ENCODE results near the gene TREX2. TPM values are rescaled to one million over a fixed set of nuclear protein-coding genes. Genes with fewer than 3 reads are reported as not detected.

TREX2 gene
- polyA plus RNA-seq, 1 donor (not counting 4 experiments of a cell fraction or from before 2014, with no cell fraction given) = 0.31 TPM

DNA sequence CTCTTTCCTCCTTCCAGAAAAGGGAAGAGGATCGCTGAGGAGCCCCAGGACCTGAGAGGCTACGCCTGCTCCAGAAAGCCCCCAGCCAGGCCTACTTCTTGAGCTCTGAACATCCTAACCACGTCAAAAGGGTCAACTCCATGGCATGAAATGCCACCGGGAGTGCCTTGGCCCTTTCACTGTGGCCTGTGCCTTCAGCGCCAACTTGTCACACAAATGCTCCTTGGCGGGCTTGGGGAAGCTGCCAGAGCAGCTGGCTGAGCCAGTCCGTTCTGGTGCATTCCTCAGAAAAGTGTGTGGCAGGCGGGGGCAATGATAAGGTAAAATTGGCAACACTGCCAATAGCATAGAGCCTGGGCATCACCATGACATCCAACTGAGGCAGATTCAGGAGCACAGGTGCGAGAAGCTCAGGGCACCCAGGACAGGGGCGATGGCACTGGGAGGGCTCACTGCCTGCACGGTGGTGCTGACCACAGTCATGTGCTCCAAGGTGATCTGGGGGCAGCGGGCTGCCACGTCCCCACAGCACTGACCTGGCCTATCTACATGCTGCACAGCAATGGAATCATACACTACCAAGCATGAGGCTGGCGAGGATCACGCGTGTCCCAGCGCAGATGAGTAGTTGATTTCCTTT is 12.1 kb upstream of the TREX2 start:
- H3K4me1 ChIP-seq (ENCODE audit: control insufficient read depth, extremely low read depth, insufficient read depth, low read length) = peaks cover 2% of the 10 kb centered on the region
- H3K4me3 ChIP-seq (ENCODE audit: control insufficient read depth in 2 of 3, extremely low read depth in 1 of 3, insufficient read depth in 2 of 3, low read depth in 1 of 3, low read length in 3 of 3) = no peak overlapping the region
- H4K20me1 ChIP-seq (ENCODE audit: control insufficient read depth, extremely low read depth, insufficient read depth, low read length) = no peaks in the 10 kb centered on the region
- dilution Hi-C loops (cut with MboI; ENCODE audit: extremely low pct_ligation_motif_present, low sequenced_read_pairs) = no loop called here
- H3K27ac ChIP-seq (ENCODE audit: control insufficient read depth, insufficient read depth, low read length) = no peak overlapping the region
- H3K79me2 ChIP-seq (ENCODE audit: control insufficient read depth, insufficient read depth, low read length) = no peaks in the 10 kb centered on the region
- H3K27me3 ChIP-seq (ENCODE audit: control insufficient read depth, extremely low read depth, insufficient read depth, low read length) = no peaks in the 10 kb centered on the region
- no peaks in the 10 kb centered on the region for H3K9me1 ChIP-seq (ENCODE audit: control insufficient read depth, extremely low read depth, insufficient read depth, low read length)
- TF ChIP-seq CTCF (optimal IDR thresholded peaks at IDR 0.05 in 1 of 3, IDR thresholded peaks at IDR 0.05 in 1 of 3, conservative IDR thresholded peaks at IDR 0.05 in 1 of 3; ENCODE audit: extremely low read depth in 1 of 3, insufficient read depth in 2 of 3, low read length in 3 of 3) (no peak), EZH2 (IDR thresholded peaks at IDR 0.05; ENCODE audit: low read length) (no peak)
- no peak overlapping the region for H2AFZ ChIP-seq (ENCODE audit: control insufficient read depth, low read length)
- DNase-seq (ENCODE audit: low read depth, low spot score) (no peak), FAIRE-seq (no peak)
- H3K36me3 ChIP-seq (ENCODE audit: control insufficient read depth in 2 of 2, extremely low read depth in 1 of 2, insufficient read depth in 2 of 2, low read length in 2 of 2) = peaks cover 0 to 3% of the 10 kb centered on the region in 2 experiments
- no peak overlapping the region for H3K4me2 ChIP-seq (ENCODE audit: control insufficient read depth, extremely low read depth, insufficient read depth, low read depth, low read length)
- no peak overlapping the region for H3K9ac ChIP-seq (ENCODE audit: control insufficient read depth, extremely low read depth, insufficient read depth, low read length)
- no peaks in the 10 kb centered on the region for H3K9me3 ChIP-seq (ENCODE audit: control insufficient read depth, low read depth, low read length)

GRCh38 chrX:153457136-153457825 is 11.4 kb upstream of the TREX2 start:
- FAIRE-seq (no peak), DNase-seq (ENCODE audit: low read depth, low spot score) (no peak)
- Histone ChIP-seq H3K4me3 (ENCODE audit: control insufficient read depth in 2 of 3, extremely low read depth in 1 of 3, insufficient read depth in 2 of 3, low read depth in 1 of 3, low read length in 3 of 3) (no peak overlapping the region), H3K9me1 (ENCODE audit: control insufficient read depth, extremely low read depth, insufficient read depth, low read length) (no peaks in the 10 kb centered on the region), H2AFZ (ENCODE audit: control insufficient read depth, low read length) (no peak overlapping the region), H4K20me1 (ENCODE audit: control insufficient read depth, extremely low read depth, insufficient read depth, low read length) (no peaks in the 10 kb centered on the region), H3K27ac (ENCODE audit: control insufficient read depth, insufficient read depth, low read length) (no peak overlapping the region), H3K9me3 (ENCODE audit: control insufficient read depth, low read depth, low read length) (no peaks in the 10 kb centered on the region), H3K36me3 (ENCODE audit: control insufficient read depth in 2 of 2, extremely low read depth in 1 of 2, insufficient read depth in 2 of 2, low read length in 2 of 2) (peaks cover 0 to 3% of the 10 kb centered on the region in 2 experiments), H3K79me2 (ENCODE audit: control insufficient read depth, insufficient read depth, low read length) (no peaks in the 10 kb centered on the region), H3K4me1 (ENCODE audit: control insufficient read depth, extremely low read depth, insufficient read depth, low read length) (peaks cover 2% of the 10 kb centered on the region), H3K27me3 (ENCODE audit: control insufficient read depth, extremely low read depth, insufficient read depth, low read length) (no peaks in the 10 kb centered on the region), H3K9ac (ENCODE audit: control insufficient read depth, extremely low read depth, insufficient read depth, low read length) (no peak overlapping the region), H3K4me2 (ENCODE audit: control insufficient read depth, extremely low read depth, insufficient read depth, low read depth, low read length) (no peak overlapping the region)
- dilution Hi-C loops (cut with MboI; ENCODE audit: extremely low pct_ligation_motif_present, low sequenced_read_pairs) = no loop called here
- TF ChIP-seq CTCF (optimal IDR thresholded peaks at IDR 0.05 in 1 of 3, IDR thresholded peaks at IDR 0.05 in 1 of 3, conservative IDR thresholded peaks at IDR 0.05 in 1 of 3; ENCODE audit: extremely low read depth in 1 of 3, insufficient read depth in 2 of 3, low read length in 3 of 3) (no peak), EZH2 (IDR thresholded peaks at IDR 0.05; ENCODE audit: low read length) (no peak)
